ENCODE measurements around the gene CIC.
"Not testable (repeated sequence)": the region's sequence is repeated elsewhere in the genome, so short reads cannot be mapped to it uniquely, and the experiment has no call there.

The CIC gene

DNA sequence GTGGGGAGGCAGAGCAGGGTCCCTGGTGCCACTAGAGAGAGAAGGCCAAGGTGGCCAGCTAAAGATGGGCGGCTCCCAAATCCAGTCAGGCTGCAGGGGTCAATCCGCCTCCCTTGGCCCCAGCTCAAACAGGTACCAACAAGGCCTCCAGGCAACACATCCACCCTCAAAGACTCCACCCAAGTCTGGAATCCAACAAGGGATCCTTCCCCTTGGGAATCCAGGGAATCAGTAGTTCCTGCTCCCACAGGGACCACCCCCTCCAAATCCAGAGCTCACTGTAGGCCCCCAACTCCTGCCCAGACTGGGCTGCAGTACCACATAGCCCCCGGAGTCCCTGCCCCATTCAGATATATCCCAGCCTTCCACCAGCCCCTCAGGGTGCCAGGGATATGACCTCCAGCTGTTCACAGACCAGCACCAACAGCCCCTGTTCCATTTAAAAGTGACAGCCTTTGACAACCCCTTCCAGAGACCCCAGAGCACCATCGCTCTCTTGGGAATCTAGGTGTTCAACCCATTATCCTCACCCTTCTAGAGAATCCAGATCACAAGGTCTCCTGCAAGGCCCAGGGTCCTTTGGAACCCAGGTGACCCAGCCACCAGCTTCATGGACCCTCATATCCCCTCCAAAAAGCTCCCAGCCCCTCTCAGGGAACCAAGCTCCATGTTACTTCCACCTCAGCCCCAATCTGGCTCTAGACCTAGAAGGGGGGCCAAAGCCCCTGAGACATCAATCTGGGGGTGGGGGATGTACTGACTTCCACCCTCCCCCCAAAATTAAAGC lies 17.3 kb upstream of the CIC start:
- Histone ChIP-seq H3K36me3 (ENCODE audit: control insufficient read depth in 1 of 2, insufficient read depth in 2 of 2, low read length in 2 of 2) (peaks cover 5 to 24% of the 10 kb centered on the region in 2 donors), H3K27ac (ENCODE audit: low read length) (peak overlapping the region; percentile 74), H3K9me3 (ENCODE audit: control insufficient read depth in 1 of 2, low read length in 2 of 2) (no peaks in the 10 kb centered on the region), H3K27me3 (ENCODE audit: low read depth, low read length) (no peaks in the 10 kb centered on the region), H3K4me1 (ENCODE audit: control insufficient read depth in 1 of 2, insufficient read depth in 2 of 2, low read length in 2 of 2) (peaks cover 7 to 59% of the 10 kb centered on the region in 2 donors), H3K4me3 (ENCODE audit: low read depth in 1 of 2, low read length in 2 of 2) (peak overlapping the region; percentile 39 to 93)

DNA sequence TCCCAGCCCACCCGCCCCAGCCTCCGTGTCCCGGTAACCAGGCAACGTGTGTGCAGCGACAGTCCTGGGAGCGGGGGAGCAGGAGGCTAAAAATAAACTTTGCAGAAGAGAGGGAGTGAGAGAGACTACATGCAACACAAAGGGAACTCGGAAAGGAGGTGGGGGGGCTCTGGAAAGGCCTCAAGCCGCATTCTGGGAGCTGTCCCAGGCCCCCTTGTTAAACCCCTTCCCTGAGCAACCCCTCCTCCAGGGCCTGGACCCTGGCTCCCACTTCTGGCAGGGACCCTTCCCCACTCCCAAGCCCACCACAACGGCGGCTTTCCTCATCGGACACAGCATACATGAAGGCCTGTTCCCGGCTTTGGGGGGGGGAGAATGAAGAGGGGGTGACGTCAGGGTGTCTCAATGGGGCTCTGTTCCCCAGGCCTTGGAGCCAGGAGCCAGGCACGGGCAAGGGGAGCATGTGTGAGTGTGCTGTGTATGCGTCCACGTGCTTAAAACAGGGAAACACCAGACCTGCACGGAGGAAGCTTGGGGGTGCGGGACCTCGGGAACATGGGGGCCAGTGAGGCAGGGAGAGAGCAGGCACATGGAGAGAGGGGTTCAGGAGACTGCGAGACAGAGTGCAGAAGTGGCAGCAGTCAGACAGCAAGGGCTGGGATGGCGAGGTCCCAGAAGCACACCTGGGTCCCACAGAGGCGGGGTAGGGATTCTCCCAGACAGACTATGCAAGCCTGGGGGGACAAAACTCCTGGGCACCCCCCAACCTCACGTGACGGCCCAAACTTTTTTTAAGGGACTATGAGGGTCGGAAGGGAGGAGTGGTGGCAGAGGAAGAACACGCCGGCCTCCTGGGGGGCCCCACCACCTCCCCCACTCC lies 16.4 kb upstream of the CIC start:
- no peaks in the 10 kb centered on the region for H3K27me3 ChIP-seq (ENCODE audit: low read depth, low read length)
- H3K9me3 ChIP-seq (ENCODE audit: control insufficient read depth in 1 of 2, low read length in 2 of 2) = no peaks in the 10 kb centered on the region
- H3K4me1 ChIP-seq (ENCODE audit: control insufficient read depth in 1 of 2, insufficient read depth in 2 of 2, low read length in 2 of 2) = peaks cover 7 to 52% of the 10 kb centered on the region in 2 donors
- H3K4me3 ChIP-seq (ENCODE audit: low read depth in 1 of 2, low read length in 2 of 2) = peak overlapping the region; percentile 72 to 93
- H3K36me3 ChIP-seq (ENCODE audit: control insufficient read depth in 1 of 2, insufficient read depth in 2 of 2, low read length in 2 of 2) = peaks cover 4 to 24% of the 10 kb centered on the region in 2 donors
- H3K27ac ChIP-seq (ENCODE audit: low read length) = peak overlapping the region; percentile 78

DNA sequence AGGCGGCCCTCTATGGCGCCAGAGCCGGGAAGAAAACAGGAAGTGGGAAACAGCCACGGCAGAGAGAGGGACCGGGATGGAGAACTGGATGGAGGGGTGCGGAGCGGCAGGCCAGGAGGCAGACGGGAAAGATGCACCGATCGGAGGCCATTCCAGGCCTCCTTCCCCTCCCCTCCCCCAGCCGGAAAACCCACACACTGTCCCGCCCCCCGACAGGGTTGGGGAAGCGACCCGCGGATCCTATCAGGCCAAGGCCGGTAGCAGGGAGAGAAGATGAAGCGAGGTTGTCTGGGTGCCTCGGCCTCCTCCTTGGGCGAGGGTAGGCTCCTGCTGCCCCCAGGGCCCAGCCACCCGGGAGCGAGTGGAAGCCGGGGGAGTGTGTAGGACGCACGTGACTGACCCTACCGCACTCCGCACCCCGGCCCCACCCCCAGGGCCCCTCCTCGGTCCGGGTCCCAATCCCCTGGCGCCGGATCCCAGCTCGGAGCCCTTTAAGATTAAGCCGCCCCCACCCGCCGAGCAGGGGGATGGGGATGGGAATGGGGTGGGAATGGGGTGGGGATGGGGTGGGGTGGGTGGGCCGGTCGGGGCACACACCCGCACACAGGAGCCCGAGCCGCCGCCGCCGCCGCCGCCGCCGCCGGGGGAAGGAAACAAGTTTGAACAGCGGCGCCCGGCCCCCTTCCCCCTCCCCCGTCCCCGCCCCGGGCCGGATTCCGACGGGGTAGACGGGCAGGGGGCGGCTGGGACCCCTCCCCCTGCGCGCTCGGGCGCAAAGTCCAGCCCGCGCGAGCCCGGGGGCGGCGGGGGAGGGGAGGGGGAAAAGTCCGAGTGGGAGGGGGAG lies 15.6 kb upstream of the CIC start:
- Histone ChIP-seq H3K27me3 (ENCODE audit: low read depth, low read length) (no peaks in the 10 kb centered on the region), H3K4me3 (ENCODE audit: low read depth in 1 of 2, low read length in 2 of 2) (peak overlapping the region; percentile 72 to 93), H3K27ac (ENCODE audit: low read length) (peak overlapping the region; percentile 91), H3K9me3 (ENCODE audit: control insufficient read depth in 1 of 2, low read length in 2 of 2) (no peaks in the 10 kb centered on the region), H3K36me3 (ENCODE audit: control insufficient read depth in 1 of 2, insufficient read depth in 2 of 2, low read length in 2 of 2) (peaks cover 4 to 21% of the 10 kb centered on the region in 2 donors), H3K4me1 (ENCODE audit: control insufficient read depth in 1 of 2, insufficient read depth in 2 of 2, low read length in 2 of 2) (peaks cover 7 to 50% of the 10 kb centered on the region in 2 donors)

DNA sequence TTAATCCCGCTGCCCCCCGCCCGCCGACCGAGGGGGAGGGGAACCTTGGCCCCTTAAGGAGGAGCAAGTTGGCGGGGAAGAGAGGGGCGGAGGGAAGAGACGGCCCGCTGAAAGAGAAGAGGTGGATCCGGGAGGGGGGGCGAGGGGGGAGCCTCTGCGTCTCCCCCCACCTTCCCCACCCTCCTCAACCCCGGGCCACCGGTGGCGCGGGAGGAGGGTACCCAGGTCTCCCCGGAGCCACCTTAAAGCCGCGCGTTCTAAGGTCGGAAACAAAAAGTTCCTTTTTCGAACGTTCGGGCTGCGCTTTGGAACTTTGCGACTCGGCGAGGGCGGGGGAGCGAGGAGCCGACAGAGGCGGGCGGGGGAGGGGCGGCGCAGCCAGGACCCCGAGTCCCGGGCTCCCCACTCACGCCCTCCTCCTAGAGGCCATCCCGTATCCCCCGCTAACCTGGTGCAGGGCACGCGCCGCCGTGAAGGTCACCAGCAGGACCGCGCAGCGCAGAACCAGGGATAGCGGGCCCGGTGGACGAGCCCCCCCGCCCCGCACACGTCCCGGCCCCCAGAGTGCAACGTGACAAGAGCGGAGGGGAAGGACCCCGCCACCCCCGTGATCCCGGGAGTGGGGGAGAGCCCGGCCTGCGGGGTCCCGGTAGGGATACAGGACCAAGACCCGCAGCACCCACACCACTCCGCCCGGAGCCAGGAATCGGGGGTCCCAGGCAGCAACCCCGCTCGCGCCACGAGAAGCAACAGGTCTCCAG lies 14.8 kb upstream of the CIC start:
- H3K27me3 ChIP-seq (ENCODE audit: low read depth, low read length) = no peaks in the 10 kb centered on the region
- peak overlapping the region; percentile 76 to 93 for H3K4me3 ChIP-seq (ENCODE audit: low read depth in 1 of 2, low read length in 2 of 2)
- peak overlapping the region; percentile 91 for H3K27ac ChIP-seq (ENCODE audit: low read length)
- H3K4me1 ChIP-seq (ENCODE audit: control insufficient read depth in 1 of 2, insufficient read depth in 2 of 2, low read length in 2 of 2) = peaks cover 7 to 43% of the 10 kb centered on the region in 2 donors
- H3K36me3 ChIP-seq (ENCODE audit: control insufficient read depth in 1 of 2, insufficient read depth in 2 of 2, low read length in 2 of 2) = peaks cover 4 to 13% of the 10 kb centered on the region in 2 donors
- H3K9me3 ChIP-seq (ENCODE audit: control insufficient read depth in 1 of 2, low read length in 2 of 2) = no peaks in the 10 kb centered on the region

DNA sequence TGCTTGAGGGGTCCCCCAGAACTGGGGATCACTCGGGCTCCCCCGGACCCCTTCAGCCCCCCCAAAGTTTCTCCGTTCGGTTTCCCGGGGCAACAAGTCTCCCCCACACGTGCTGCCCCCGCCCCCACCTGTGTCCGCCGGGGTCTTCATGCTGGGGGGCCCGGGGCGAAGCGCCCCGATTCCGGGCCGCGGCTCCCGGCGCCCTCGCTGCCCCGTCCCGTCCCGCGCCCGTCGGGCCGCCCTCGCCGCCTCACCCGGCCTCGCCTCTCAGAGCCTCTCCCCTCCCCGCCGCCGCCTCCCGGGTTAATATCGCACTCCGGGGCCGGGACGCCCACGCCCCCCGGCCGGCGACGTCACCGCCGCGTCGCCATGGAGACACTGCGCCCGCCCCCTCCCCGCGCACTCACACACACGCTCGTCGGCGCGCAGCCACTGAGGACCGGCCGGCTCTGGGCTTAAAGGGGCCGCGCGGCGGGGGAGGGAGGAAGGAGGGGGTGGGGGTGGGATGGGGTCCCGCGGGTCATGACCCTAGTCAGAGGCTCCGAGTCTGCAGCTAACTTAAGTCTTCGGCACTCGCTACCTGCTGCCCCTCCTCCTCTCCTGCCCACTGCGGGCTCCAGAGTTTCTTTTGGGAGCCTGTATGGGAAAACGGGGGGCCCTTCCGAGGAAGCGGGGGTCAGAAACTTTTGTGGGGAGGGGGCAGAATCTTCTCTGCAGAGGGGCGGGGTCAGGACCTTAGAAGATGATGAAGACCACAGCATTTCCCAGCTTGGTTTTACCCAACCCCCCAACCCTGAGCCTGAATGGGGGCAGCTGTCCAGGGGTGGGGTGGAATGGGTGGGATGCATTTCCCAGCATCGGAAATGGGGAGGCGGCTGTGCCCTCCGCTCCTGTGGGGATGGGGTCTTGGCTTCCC lies 13.9 kb upstream of the CIC start, which contains the start of gene ERF:
ERF (minus strand) TSS at position 279 of the 916 bp plus-strand sequence; CDS start at position 150, 129 bp downstream.
- Histone ChIP-seq H3K4me1 (ENCODE audit: control insufficient read depth in 1 of 2, insufficient read depth in 2 of 2, low read length in 2 of 2) (peaks cover 7 to 35% of the 10 kb centered on the region in 2 donors), H3K36me3 (ENCODE audit: control insufficient read depth in 1 of 2, insufficient read depth in 2 of 2, low read length in 2 of 2) (peaks cover 0 to 6% of the 10 kb centered on the region in 2 donors), H3K27ac (ENCODE audit: low read length) (peak within 1 kb of the TSS; percentile 91), H3K4me3 (ENCODE audit: low read depth in 1 of 2, low read length in 2 of 2) (peak within 1 kb of the TSS; percentile 76 to 93), H3K9me3 (ENCODE audit: control insufficient read depth in 1 of 2, low read length in 2 of 2) (no peaks in the 10 kb centered on the region), H3K27me3 (ENCODE audit: low read depth, low read length) (no peaks in the 10 kb centered on the region)

DNA sequence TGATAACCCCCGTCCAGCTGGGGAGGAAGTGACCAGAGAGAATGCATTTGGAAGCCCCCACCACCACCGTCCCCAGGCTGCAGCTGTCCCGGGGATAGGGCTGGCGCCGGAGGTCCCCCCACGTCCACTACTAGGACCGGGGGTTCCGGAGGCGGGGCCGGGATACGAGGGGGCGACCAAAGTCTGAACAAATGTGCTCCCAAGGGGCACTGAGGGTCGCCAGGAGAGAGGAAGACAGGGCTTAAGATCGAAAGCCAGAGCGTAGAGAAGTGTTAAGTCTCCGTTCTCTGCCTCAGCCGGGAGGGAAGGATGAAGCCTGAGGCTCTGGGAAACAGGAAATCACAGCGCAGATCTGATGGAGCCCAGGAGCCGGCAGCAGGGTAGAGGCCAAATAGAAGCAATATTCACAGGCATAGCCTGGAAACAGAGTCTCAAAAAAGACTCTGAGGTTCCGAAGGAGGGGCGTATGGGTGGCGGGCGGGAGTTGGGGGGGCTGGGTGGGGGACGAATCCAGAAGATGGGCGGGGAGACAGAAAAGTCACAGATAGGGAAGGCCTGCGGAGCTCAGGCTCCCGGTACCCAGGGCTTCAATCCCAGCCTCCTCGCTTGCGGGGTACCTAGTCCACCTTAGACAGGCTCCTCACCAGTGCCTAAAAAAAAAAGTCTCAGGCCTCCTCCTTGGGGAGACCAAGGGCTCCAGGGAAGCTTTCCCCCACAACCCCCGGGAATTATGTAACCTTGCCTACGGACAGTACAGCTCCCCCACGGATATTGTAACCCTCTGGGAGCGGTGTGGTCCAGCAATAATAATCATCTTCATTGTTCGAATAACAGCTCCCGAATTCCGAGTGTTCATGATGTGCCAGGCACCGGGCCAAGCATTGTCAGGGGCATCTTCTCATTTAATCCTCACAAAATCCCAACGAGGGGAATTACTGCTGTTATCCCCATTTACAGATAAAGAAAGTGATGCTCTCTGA lies 13.0 kb upstream of the CIC start:
- no peaks in the 10 kb centered on the region for H3K27me3 ChIP-seq (ENCODE audit: low read depth, low read length)
- peaks cover 0 to 6% of the 10 kb centered on the region in 2 donors for H3K36me3 ChIP-seq (ENCODE audit: control insufficient read depth in 1 of 2, insufficient read depth in 2 of 2, low read length in 2 of 2)
- H3K27ac ChIP-seq (ENCODE audit: low read length) = peak overlapping the region; percentile 85
- H3K4me1 ChIP-seq (ENCODE audit: control insufficient read depth in 1 of 2, insufficient read depth in 2 of 2, low read length in 2 of 2) = peaks cover 7 to 25% of the 10 kb centered on the region in 2 donors
- H3K9me3 ChIP-seq (ENCODE audit: control insufficient read depth in 1 of 2, low read length in 2 of 2) = no peaks in the 10 kb centered on the region
- H3K4me3 ChIP-seq (ENCODE audit: low read depth in 1 of 2, low read length in 2 of 2) = peak overlapping the region; percentile 67 to 93

DNA sequence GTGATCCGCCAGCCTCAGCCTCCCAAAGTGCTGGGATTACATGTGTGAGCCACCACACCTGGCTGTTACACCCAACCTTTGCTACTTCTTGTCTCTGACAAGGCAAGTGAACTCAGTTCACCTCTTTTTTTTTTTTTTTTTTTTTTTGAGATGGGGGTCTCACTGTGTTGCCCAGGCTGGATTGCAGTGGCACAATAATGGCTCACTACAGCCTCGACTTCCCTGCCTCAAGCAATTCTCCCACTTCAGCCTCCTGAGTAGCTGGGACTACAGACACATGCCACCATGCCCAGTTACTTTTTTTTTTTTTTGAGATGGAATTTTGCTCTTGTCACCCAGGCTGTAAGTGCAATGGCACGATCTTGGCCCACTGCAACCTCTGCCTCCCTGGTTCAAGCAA lies 11.2 kb upstream of the CIC start:
- H3K9me3 ChIP-seq (ENCODE audit: control insufficient read depth in 1 of 2, low read length in 2 of 2); H3K27ac ChIP-seq (ENCODE audit: low read length); H3K27me3 ChIP-seq (ENCODE audit: low read depth, low read length); H3K4me3 ChIP-seq (ENCODE audit: low read depth in 1 of 2, low read length in 2 of 2); H3K36me3 ChIP-seq (ENCODE audit: control insufficient read depth in 1 of 2, insufficient read depth in 2 of 2, low read length in 2 of 2): not testable (repeated sequence)
- H3K4me1 ChIP-seq (ENCODE audit: control insufficient read depth in 1 of 2, insufficient read depth in 2 of 2, low read length in 2 of 2) = peaks cover 0 to 10% of the 10 kb centered on the region in 2 donors

DNA sequence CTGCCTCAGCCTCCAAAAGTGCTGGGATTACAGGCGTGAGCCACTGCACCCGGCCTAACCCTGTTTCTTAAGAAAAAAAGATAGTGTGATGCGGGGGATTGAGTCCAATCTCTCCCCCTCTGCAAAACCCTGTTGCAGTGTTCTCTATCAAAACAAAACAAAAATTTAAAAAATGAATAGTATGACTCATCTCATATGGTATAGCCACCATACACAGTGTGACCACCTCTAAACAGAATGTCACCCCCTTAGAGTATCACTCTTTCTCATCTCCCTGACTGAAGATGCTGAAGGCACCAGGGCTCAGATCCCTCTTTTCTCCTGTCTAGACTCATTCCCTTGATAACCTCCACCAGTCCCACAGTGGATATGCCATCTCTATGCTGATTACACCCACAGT lies 7.3 kb upstream of the CIC start:
- H3K36me3 ChIP-seq (ENCODE audit: control insufficient read depth in 1 of 2, insufficient read depth in 2 of 2, low read length in 2 of 2) = no peaks in the 10 kb centered on the region
- H3K9me3 ChIP-seq (ENCODE audit: control insufficient read depth in 1 of 2, low read length in 2 of 2) = no peaks in the 10 kb centered on the region
- no peak overlapping the region for H3K4me3 ChIP-seq (ENCODE audit: low read depth in 1 of 2, low read length in 2 of 2)
- no peaks in the 10 kb centered on the region for H3K27me3 ChIP-seq (ENCODE audit: low read depth, low read length)
- H3K4me1 ChIP-seq (ENCODE audit: control insufficient read depth in 1 of 2, insufficient read depth in 2 of 2, low read length in 2 of 2) = peaks cover 0 to 2% of the 10 kb centered on the region in 2 donors
- no peak overlapping the region for H3K27ac ChIP-seq (ENCODE audit: low read length)

DNA sequence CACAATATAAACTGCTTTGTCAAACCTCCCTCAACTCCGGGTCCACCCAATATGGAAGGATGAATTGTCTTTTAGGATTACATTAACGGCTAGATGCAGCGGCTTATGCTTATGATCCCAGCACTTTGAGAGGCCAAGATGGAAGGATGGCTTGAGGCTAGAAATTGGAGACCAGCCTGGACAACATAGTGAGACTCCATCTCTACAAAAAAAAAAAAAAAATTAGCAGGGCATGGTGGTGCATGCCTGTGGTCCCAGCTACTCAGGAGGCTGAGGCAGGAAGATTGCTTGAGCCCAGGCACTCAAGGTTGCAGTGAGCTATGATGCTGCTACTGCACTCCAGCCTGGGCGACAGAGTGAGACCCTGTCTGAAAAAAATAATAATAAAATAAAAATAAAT lies 2.9 kb upstream of the CIC start:
- H3K27me3 ChIP-seq (ENCODE audit: low read depth, low read length); H3K27ac ChIP-seq (ENCODE audit: low read length); H3K9me3 ChIP-seq (ENCODE audit: control insufficient read depth in 1 of 2, low read length in 2 of 2); H3K4me3 ChIP-seq (ENCODE audit: low read depth in 1 of 2, low read length in 2 of 2): not testable (repeated sequence)
- peaks cover 0 to 15% of the 10 kb centered on the region in 2 donors for H3K36me3 ChIP-seq (ENCODE audit: control insufficient read depth in 1 of 2, insufficient read depth in 2 of 2, low read length in 2 of 2)
- H3K4me1 ChIP-seq (ENCODE audit: control insufficient read depth in 1 of 2, insufficient read depth in 2 of 2, low read length in 2 of 2) = peaks cover 7 to 20% of the 10 kb centered on the region in 2 donors

Measured in muscle layer of duodenum (tissue), 2 donors.